Panc1 (cell line): ENCODE results near the gene GON7. TPM values are rescaled to one million over a fixed set of nuclear protein-coding genes. Genes with fewer than 3 reads are reported as not detected.

Experiments used
- ATAC-seq: fragments of 200-7000 bp; cut with Tn5 transposase; 2 replicates; pipeline ENCODE4 v1.9.1; 2020; ENCODE audit warnings: mild to moderate bottlenecking, moderate library complexity
- BruUV-seq: library from RNA; stranded (reverse); fragments of 400-500 nt; replicated peaks from 2 replicates; lab custom pipeline; 2021; lab: Mats Ljungman, UMichigan
- CTCF ChIA-PET: fragments of 300-600 bp; sonication (Branson Sonifier 250); formaldehyde crosslinking; loops from one replicate; lab custom pipeline; 2022; ENCODE audit warnings: antibody characterized with exemption; lab: Charles Lee
- POLR2A ChIA-PET: fragments of 300-600 bp; sonication (Branson Sonifier 250); formaldehyde crosslinking; loops from one replicate; lab custom pipeline; 2022; ENCODE audit warnings: antibody characterized with exemption; lab: Charles Lee
- DNase-seq: peaks from one replicate; pipeline ENCODE4 v3.0.0-alpha.2; 2010; ENCODE audit warnings: low read depth, low spot score
- H3K27ac ChIP-seq: 2 replicates; pipeline ENCODE4 v1.5.1; 2011; ENCODE audit warnings: mild to moderate bottlenecking, low read length, inconsistent platforms
- H3K27me3 ChIP-seq: fragments of 200-500 bp; sonication (Bioruptor generic); 2 replicates; pipeline ENCODE4 v1.6.0; 2014; ENCODE audit warnings: low read length, inconsistent platforms; ENCODE audit not compliant: control insufficient read depth, insufficient read depth
- H3K36me3 ChIP-seq: fragments of 200-500 bp; sonication (Bioruptor generic); 2 replicates; pipeline ENCODE4 v1.5.1; 2014; ENCODE audit warnings: inconsistent platforms, mild to moderate bottlenecking, low read length, moderate library complexity; ENCODE audit not compliant: control insufficient read depth, insufficient read depth
- H3K4me1 ChIP-seq: 2 replicates; pipeline ENCODE4 v1.5.1; 2011; ENCODE audit warnings: inconsistent platforms, mild to moderate bottlenecking, low read length, moderate library complexity; ENCODE audit not compliant: control insufficient read depth, insufficient read depth
- H3K4me3 ChIP-seq, 2 experiments: 2 replicates each; pipeline ENCODE4 v1.5.1; 2011 to 2012; ENCODE audit warnings: low read depth in 2 of 2, low read length in 2 of 2, mild to moderate bottlenecking in 2 of 2, inconsistent platforms in 1 of 2, moderate library complexity in 1 of 2
- H3K9me3 ChIP-seq: fragments of 200-500 bp; sonication (Bioruptor generic); 2 replicates; pipeline ENCODE4 v1.5.1; 2014; ENCODE audit warnings: low read depth, mild to moderate bottlenecking, inconsistent platforms, low read length, moderate library complexity; ENCODE audit not compliant: control insufficient read depth, insufficient read depth
- POLR2AphosphoS5 ChIP-seq: IDR thresholded peaks from 2 replicates; pipeline ENCODE4 v1.6.1; 2012; ENCODE audit warnings: mild to moderate bottlenecking, low read depth, low read length, moderate library complexity
- SIN3A ChIP-seq: IDR thresholded peaks from 2 replicates; pipeline ENCODE4 v1.6.1; 2012; ENCODE audit warnings: low read depth, mild to moderate bottlenecking, low read length, moderate library complexity, borderline replicate concordance; ENCODE audit not compliant: insufficient read depth
- TCF7L2 ChIP-seq: IDR thresholded peaks from 2 replicates; pipeline ENCODE4 v1.6.1; 2011; ENCODE audit warnings: mild to moderate bottlenecking, low read depth, low read length, inconsistent platforms
- in situ Hi-C: cut with HindIII; loops from 2 replicates; pipeline ENCODE4 v1.10.0; 2016; ENCODE audit warnings: low sequenced_read_pairs, low pct_unique_long_range_greater_than_20kb
- intact Hi-C: fragments of 100-400 bp; cut with micrococcal nuclease; formaldehyde crosslinking; loops from one replicate; pipeline ENCODE4 v1.10.0; 2022; ENCODE audit not compliant: unreplicated experiment
- total RNA-seq: library from RNA; stranded (reverse); gene quantifications from one replicate; pipeline ENCODE4 v1.2.1, GENCODE V29; 2021; ENCODE audit not compliant: unreplicated experiment
- TF ChIP-seq, protein P1 (sequence below): fragments of 450-650 bp; IDR thresholded peaks from 2 replicates; pipeline ENCODE4 v1.5.1; 2017; ENCODE audit warnings: mild to moderate bottlenecking
- TF ChIP-seq, protein P2 (sequence below), 2 experiments: IDR thresholded peaks; 2 replicates each; pipeline ENCODE4 v1.6.1; 2011 to 2012; ENCODE audit warnings: low read depth in 2 of 2, control low read depth in 1 of 2, low read length in 1 of 2, mild to moderate bottlenecking in 1 of 2, moderate library complexity in 1 of 2; ENCODE audit not compliant: insufficient read depth in 1 of 2

The GON7 gene
- total RNA-seq, 1 experiment from 2014 or later, result 9.5 TPM

GRCh38 chr14:93207468-93208308 lies 823 bp upstream of the GON7 start:
- H3K27me3 ChIP-seq, result no peaks in the 10 kb centered on the region
- ChIA-PET POLR2A (interaction anchor here (0.7 to 1.3 kb wide), 2 partner anchors 22 to 53 kb away, joined by 3 read pairs; no protein-coding TSS in a partner anchor), CTCF (interaction anchor here (0.6 to 1.6 kb wide), 3 partner anchors 17 to 406 kb away, joined by 3 to 8 read pairs (median 4); no protein-coding TSS in a partner anchor)
- peaks cover 7% of the 10 kb centered on the region; the same call in 1 of the 2 replicates for H3K36me3 ChIP-seq
- in situ Hi-C loops (no loop called here), intact Hi-C loops (no loop called here)
- no TSS peak for BruUV-seq
- H3K4me1 ChIP-seq, result no peaks in the 10 kb centered on the region; the same call in 1 of the 2 replicates
- DNase-seq, result peak; percentile 7
- H3K27ac ChIP-seq, result peak overlapping the region; percentile 74
- no peaks in the 10 kb centered on the region for H3K9me3 ChIP-seq
- ATAC-seq, result peak; percentile 86
- H3K4me3 ChIP-seq, result peak overlapping the region; percentile 75 to 86
- TF ChIP-seq POLR2AphosphoS5, result no peak
- TF ChIP-seq, protein P1, sequence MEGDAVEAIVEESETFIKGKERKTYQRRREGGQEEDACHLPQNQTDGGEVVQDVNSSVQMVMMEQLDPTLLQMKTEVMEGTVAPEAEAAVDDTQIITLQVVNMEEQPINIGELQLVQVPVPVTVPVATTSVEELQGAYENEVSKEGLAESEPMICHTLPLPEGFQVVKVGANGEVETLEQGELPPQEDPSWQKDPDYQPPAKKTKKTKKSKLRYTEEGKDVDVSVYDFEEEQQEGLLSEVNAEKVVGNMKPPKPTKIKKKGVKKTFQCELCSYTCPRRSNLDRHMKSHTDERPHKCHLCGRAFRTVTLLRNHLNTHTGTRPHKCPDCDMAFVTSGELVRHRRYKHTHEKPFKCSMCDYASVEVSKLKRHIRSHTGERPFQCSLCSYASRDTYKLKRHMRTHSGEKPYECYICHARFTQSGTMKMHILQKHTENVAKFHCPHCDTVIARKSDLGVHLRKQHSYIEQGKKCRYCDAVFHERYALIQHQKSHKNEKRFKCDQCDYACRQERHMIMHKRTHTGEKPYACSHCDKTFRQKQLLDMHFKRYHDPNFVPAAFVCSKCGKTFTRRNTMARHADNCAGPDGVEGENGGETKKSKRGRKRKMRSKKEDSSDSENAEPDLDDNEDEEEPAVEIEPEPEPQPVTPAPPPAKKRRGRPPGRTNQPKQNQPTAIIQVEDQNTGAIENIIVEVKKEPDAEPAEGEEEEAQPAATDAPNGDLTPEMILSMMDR, result peak; percentile 75

GRCh38 chr14:93201155-93201704 lies 5.6 kb downstream of the GON7 start:
- Histone ChIP-seq H3K36me3 (peaks cover 3% of the 10 kb centered on the region; the same call in 1 of the 2 replicates), H3K9me3 (no peaks in the 10 kb centered on the region), H3K27ac (no peak overlapping the region), H3K4me1 (no peaks in the 10 kb centered on the region), H3K4me3 (no peak overlapping the region), H3K27me3 (no peaks in the 10 kb centered on the region)
- no TSS peak for BruUV-seq
- ATAC-seq, result no peak
- intact Hi-C loops (no loop called here), in situ Hi-C loops (no loop called here)
- POLR2A ChIA-PET, result no interaction called here
- TF ChIP-seq, protein P2, sequence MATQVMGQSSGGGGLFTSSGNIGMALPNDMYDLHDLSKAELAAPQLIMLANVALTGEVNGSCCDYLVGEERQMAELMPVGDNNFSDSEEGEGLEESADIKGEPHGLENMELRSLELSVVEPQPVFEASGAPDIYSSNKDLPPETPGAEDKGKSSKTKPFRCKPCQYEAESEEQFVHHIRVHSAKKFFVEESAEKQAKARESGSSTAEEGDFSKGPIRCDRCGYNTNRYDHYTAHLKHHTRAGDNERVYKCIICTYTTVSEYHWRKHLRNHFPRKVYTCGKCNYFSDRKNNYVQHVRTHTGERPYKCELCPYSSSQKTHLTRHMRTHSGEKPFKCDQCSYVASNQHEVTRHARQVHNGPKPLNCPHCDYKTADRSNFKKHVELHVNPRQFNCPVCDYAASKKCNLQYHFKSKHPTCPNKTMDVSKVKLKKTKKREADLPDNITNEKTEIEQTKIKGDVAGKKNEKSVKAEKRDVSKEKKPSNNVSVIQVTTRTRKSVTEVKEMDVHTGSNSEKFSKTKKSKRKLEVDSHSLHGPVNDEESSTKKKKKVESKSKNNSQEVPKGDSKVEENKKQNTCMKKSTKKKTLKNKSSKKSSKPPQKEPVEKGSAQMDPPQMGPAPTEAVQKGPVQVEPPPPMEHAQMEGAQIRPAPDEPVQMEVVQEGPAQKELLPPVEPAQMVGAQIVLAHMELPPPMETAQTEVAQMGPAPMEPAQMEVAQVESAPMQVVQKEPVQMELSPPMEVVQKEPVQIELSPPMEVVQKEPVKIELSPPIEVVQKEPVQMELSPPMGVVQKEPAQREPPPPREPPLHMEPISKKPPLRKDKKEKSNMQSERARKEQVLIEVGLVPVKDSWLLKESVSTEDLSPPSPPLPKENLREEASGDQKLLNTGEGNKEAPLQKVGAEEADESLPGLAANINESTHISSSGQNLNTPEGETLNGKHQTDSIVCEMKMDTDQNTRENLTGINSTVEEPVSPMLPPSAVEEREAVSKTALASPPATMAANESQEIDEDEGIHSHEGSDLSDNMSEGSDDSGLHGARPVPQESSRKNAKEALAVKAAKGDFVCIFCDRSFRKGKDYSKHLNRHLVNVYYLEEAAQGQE (IDR thresholded peaks at IDR 0.05; ENCODE audit: insufficient read depth in 1 of 2, low read depth in 2 of 2, low read length in 1 of 2), result no peak
- TF ChIP-seq POLR2AphosphoS5, result no peak
- TF ChIP-seq, protein P1, result no peak
- TF ChIP-seq TCF7L2, result no peak
- no peak for TF ChIP-seq SIN3A
- DNase-seq, result no peak
- CTCF ChIA-PET, result no interaction called here
